SK-N-SH (cell line): ENCODE results near the gene SNX8. TPM values are rescaled to one million over a fixed set of nuclear protein-coding genes. Genes with fewer than 3 reads are reported as not detected.

ENCODE experiments used
- CTCF ChIA-PET: fragments of 300-600, 350-600 bp; formaldehyde crosslinking; extraction: SDS; loops from one replicate; lab custom pipeline; 2021; lab: Yijun Ruan, JAX
- POLR2A ChIA-PET: fragments of 350-600 bp; sonication (Branson Sonifier 250); formaldehyde crosslinking; extraction: SDS; loops from one replicate; lab custom pipeline; 2020; ENCODE audit warnings: antibody characterized with exemption, inconsistent platforms; lab: Yijun Ruan, JAX
- DNase-seq: peaks from one replicate; pipeline ENCODE4 v3.0.0; 2012
- H2AFZ ChIP-seq: fragments of 200-600 bp; sonication (generic); 2 replicates; pipeline ENCODE4 v1.8.1; 2016; ENCODE audit warnings: antibody characterized with exemption, mild to moderate bottlenecking, low read depth
- H3F3A ChIP-seq: fragments of 200-600 bp; sonication (generic); replicated peaks from 2 replicates; pipeline ENCODE3; 2016; ENCODE audit warnings: antibody characterized with exemption, mild to moderate bottlenecking; ENCODE audit not compliant: insufficient read depth
- H3K27ac ChIP-seq, 2 experiments: fragments of 200-500 bp in 1 of 2; fragments of 200-600 bp in 1 of 2; sonication (Bioruptor generic) in 1 of 2; sonication (generic), shearing (Covaris generic) in 1 of 2; 2 replicates each; pipeline versions ENCODE4 v1.5.1 to v1.6.1; 2014 to 2016; ENCODE audit warnings: low read depth in 2 of 2, inconsistent platforms in 1 of 2, low read length in 1 of 2, mild to moderate bottlenecking in 1 of 2, mixed read lengths in 1 of 2
- H3K27me3 ChIP-seq: fragments of 200-600 bp; sonication (generic), shearing (Covaris generic); 2 replicates; pipeline ENCODE4 v1.6.1; 2016; ENCODE audit warnings: mixed run types; ENCODE audit not compliant: insufficient read depth
- H3K36me3 ChIP-seq, 2 experiments: fragments of 200-500 bp in 1 of 2; fragments of 200-600 bp in 1 of 2; sonication (Bioruptor generic) in 1 of 2; sonication (generic) in 1 of 2; replicated peaks in 1 of 2; 2 replicates each; pipeline versions ENCODE3 to v1.5.1; 2014 to 2016; ENCODE audit warnings: low read length in 1 of 2, mild to moderate bottlenecking in 1 of 2; ENCODE audit not compliant: insufficient read depth in 2 of 2, control insufficient read depth in 1 of 2
- H3K4me1 ChIP-seq, 2 experiments: fragments of 200-500 bp in 1 of 2; fragments of 200-600 bp in 1 of 2; sonication (Bioruptor generic) in 1 of 2; sonication (generic), shearing (Covaris generic) in 1 of 2; 2 replicates each; pipeline versions ENCODE4 v1.5.1 to v1.6.1; 2014 to 2016; ENCODE audit warnings: low read depth in 1 of 2, low read length in 1 of 2, mixed run types in 1 of 2; ENCODE audit not compliant: insufficient read depth in 2 of 2, control insufficient read depth in 1 of 2
- H3K4me2 ChIP-seq: fragments of 200-600 bp; sonication (generic), shearing (Covaris generic); 2 replicates; pipeline ENCODE4 v1.6.1; 2017; ENCODE audit warnings: mixed run types
- H3K4me3 ChIP-seq, 2 experiments: fragments of 200-500 bp in 1 of 2; fragments of 200-600 bp in 1 of 2; sonication (Bioruptor generic) in 1 of 2; sonication (generic), shearing (Covaris generic) in 1 of 2; 2 replicates each; pipeline versions ENCODE4 v1.5.1 to v1.8.1; 2014 to 2016; ENCODE audit warnings: low read depth in 2 of 2, inconsistent platforms in 1 of 2, low read length in 1 of 2, mild to moderate bottlenecking in 1 of 2, mixed read lengths in 1 of 2, moderate library complexity in 1 of 2
- H3K79me2 ChIP-seq: fragments of 200-600 bp; sonication (generic); 2 replicates; pipeline ENCODE4 v1.8.1; 2017; ENCODE audit warnings: mild to moderate bottlenecking; ENCODE audit not compliant: insufficient read depth
- H3K9ac ChIP-seq: fragments of 200-600 bp; sonication (generic); 2 replicates; pipeline ENCODE4 v1.6.1; 2017; ENCODE audit warnings: mixed run types
- H3K9me2 ChIP-seq: fragments of 200-600 bp; sonication (generic); 2 replicates; pipeline ENCODE4 v1.6.1; 2017; ENCODE audit warnings: mixed run types
- H3K9me3 ChIP-seq: fragments of 200-600 bp; sonication (generic); 2 replicates; pipeline ENCODE4 v1.6.1; 2017; ENCODE audit warnings: mixed run types, mild to moderate bottlenecking, moderate library complexity
- H4K20me1 ChIP-seq: fragments of 200-600 bp; sonication (generic); 2 replicates; pipeline ENCODE4 v1.6.1; 2017; ENCODE audit warnings: mild to moderate bottlenecking, mixed run types; ENCODE audit not compliant: insufficient read depth
- CHD2 ChIP-seq: fragments of 150-350 bp; IDR thresholded peaks from 2 replicates; pipeline ENCODE4 v1.6.1; 2018; ENCODE audit warnings: low read length; ENCODE audit not compliant: partially characterized antibody
- EP300 ChIP-seq, 2 experiments: IDR thresholded peaks; 2 replicates each; pipeline versions ENCODE4 v1.4.0 to v1.6.1; 2012; ENCODE audit warnings: borderline replicate concordance in 1 of 2, low read depth in 1 of 2, low read length in 1 of 2
- FOSL2 ChIP-seq: IDR thresholded peaks from 2 replicates; pipeline ENCODE4 v1.4.0; 2012; ENCODE audit warnings: low read depth, mild to moderate bottlenecking, moderate library complexity, borderline replicate concordance
- FOXM1 ChIP-seq: IDR thresholded peaks from 2 replicates; pipeline ENCODE4 v1.4.0; 2012; ENCODE audit warnings: low read depth, mild to moderate bottlenecking
- GATA2 ChIP-seq: sonication (generic); formaldehyde crosslinking; IDR thresholded peaks from 2 replicates; pipeline ENCODE4 v1.5.0; 2020; ENCODE audit warnings: mild to moderate bottlenecking, missing genetic modification reagents
- JUND ChIP-seq: IDR thresholded peaks from 2 replicates; pipeline ENCODE4 v1.4.0; 2012
- MEF2A ChIP-seq: IDR thresholded peaks from 2 replicates; pipeline ENCODE4 v1.4.0; 2012; ENCODE audit warnings: low read depth, borderline replicate concordance
- MXI1 ChIP-seq: IDR thresholded peaks from 2 replicates; pipeline ENCODE4 v1.6.1; 2012; ENCODE audit warnings: mild to moderate bottlenecking, low read depth, low read length, improper control_type of control experiment
- NFIC ChIP-seq: IDR thresholded peaks from 2 replicates; pipeline ENCODE4 v1.4.0; 2012; ENCODE audit warnings: borderline replicate concordance
- NRF1 ChIP-seq: IDR thresholded peaks from 2 replicates; pipeline ENCODE4 v1.6.1; 2012; ENCODE audit warnings: low read depth, mild to moderate bottlenecking, low read length
- POLR2AphosphoS5 ChIP-seq: IDR thresholded peaks from 2 replicates; pipeline ENCODE4 v1.6.1; 2012; ENCODE audit warnings: low read depth, low read length
- RAD21 ChIP-seq: IDR thresholded peaks from 2 replicates; pipeline ENCODE4 v1.6.1; 2012; ENCODE audit warnings: mild to moderate bottlenecking, low read length
- RFX5 ChIP-seq: IDR thresholded peaks from 2 replicates; pipeline ENCODE4 v1.6.1; 2012; ENCODE audit warnings: mild to moderate bottlenecking, improper control_type of control experiment, low read length
- RXRA ChIP-seq: IDR thresholded peaks from 2 replicates; pipeline ENCODE4 v1.4.0; 2012; ENCODE audit warnings: low read depth, mild to moderate bottlenecking, borderline replicate concordance
- TAF1 ChIP-seq: IDR thresholded peaks from 2 replicates; pipeline ENCODE4 v1.6.1; 2012; ENCODE audit warnings: low read depth, mild to moderate bottlenecking, low read length, moderate library complexity, borderline replicate concordance
- TEAD4 ChIP-seq: IDR thresholded peaks from 2 replicates; pipeline ENCODE4 v1.4.0; 2012; ENCODE audit warnings: mild to moderate bottlenecking, borderline replicate concordance; ENCODE audit not compliant: insufficient read depth
- YY1 ChIP-seq: IDR thresholded peaks from 2 replicates; pipeline ENCODE4 v1.4.0; 2012; ENCODE audit warnings: low read depth, mild to moderate bottlenecking
- WGBS: methylation state at CpG from one replicate; pipeline ENCODE4 v1.1.6; 2017; ENCODE audit warnings: low lambda C conversion rate; 5-methylcytosine and 5-hydroxymethylcytosine counted together
- polyA plus RNA-seq, 3 experiments: library from polyadenylated mRNA; depleted of rRNA; stranded (reverse); fragments of >200 nt; gene quantifications; 2 replicates each; pipeline ENCODE4 v1.2.3, GENCODE V29; 2012
- TF ChIP-seq, protein P1 (sequence below): fragments of 150-350 bp; IDR thresholded peaks from 2 replicates; pipeline ENCODE4 v1.6.1; 2016; ENCODE audit warnings: mild to moderate bottlenecking, low read depth, low read length
- TF ChIP-seq, protein P2 (sequence below): fragments of 150-350 bp; IDR thresholded peaks from 2 replicates; pipeline ENCODE4 v1.6.1; 2017; ENCODE audit warnings: antibody characterized with exemption, low read length, low read depth, borderline replicate concordance
- TF ChIP-seq, protein P3 (sequence below): IDR thresholded peaks from 2 replicates; pipeline ENCODE4; 2012
- TF ChIP-seq, protein P4 (sequence below): IDR thresholded peaks from 2 replicates; pipeline ENCODE4 v1.4.0; 2012; ENCODE audit warnings: low read depth

The SNX8 gene
- polyA plus RNA-seq, 1 of the 3 experiments (the other 2 are of a cell fraction) = 20.6 TPM

DNA sequence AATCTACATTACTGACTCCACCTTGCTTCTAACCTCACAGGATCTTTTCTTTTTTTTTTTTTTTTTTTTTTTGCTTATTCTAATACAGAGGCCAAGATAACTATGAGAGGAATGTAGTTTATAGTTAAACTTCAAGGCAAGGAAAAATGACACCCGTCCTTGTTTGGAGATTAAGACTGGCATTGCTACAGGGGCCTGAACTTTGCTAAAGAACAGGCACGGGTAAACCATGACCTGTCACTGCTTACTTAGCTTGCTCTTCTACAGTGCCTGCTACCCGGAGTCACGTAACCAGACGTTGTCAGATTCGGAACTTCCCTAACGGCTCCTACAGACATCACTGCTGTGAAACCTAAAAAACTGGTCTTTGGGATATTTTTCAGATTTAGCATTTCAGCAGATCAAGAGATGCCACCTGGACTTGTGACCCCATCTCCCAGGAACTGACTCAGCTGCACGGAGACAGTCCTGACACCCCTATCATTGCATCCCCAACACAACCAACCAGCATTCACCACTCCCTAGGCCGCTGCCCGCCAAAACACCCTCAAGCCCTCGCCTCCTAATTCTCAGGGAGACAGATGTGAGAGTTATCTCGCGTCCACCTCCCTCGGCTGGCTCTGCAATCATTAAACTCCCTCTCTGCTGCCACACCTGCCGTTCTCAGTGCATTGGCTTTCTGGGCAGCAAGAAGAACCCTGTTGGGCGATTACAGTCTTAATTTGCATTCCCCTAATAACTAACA, 109.0 kb downstream of the SNX8 start:
- TF ChIP-seq MXI1 = no peak
- no peak for TF ChIP-seq FOXM1
- TF ChIP-seq NRF1 = no peak
- TF ChIP-seq TAF1 = no peak
- TF ChIP-seq, protein P1, sequence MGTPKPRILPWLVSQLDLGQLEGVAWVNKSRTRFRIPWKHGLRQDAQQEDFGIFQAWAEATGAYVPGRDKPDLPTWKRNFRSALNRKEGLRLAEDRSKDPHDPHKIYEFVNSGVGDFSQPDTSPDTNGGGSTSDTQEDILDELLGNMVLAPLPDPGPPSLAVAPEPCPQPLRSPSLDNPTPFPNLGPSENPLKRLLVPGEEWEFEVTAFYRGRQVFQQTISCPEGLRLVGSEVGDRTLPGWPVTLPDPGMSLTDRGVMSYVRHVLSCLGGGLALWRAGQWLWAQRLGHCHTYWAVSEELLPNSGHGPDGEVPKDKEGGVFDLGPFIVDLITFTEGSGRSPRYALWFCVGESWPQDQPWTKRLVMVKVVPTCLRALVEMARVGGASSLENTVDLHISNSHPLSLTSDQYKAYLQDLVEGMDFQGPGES = no peak
- no peak for TF ChIP-seq CHD2
- no peak for TF ChIP-seq YY1
- TF ChIP-seq, protein P2, sequence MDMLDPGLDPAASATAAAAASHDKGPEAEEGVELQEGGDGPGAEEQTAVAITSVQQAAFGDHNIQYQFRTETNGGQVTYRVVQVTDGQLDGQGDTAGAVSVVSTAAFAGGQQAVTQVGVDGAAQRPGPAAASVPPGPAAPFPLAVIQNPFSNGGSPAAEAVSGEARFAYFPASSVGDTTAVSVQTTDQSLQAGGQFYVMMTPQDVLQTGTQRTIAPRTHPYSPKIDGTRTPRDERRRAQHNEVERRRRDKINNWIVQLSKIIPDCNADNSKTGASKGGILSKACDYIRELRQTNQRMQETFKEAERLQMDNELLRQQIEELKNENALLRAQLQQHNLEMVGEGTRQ = no peak
- TF ChIP-seq RXRA = no peak
- no peak for TF ChIP-seq MEF2A
- no peak for TF ChIP-seq RFX5
- no peak for TF ChIP-seq GATA2 (CRISPR knock-in tag)
- no peak for TF ChIP-seq JUND
- no peak for TF ChIP-seq FOSL2
- no peak overlapping the region for H3K9ac ChIP-seq
- 0 out of 2 replicates have a peak, but pooled peaks cover 5% of the 10 kb centered on the region for H4K20me1 ChIP-seq
- no peak overlapping the region for H3K4me3 ChIP-seq
- no peaks in the 10 kb centered on the region for H3K9me2 ChIP-seq
- no peak overlapping the region for H3K4me2 ChIP-seq
- H3K4me1 ChIP-seq = peaks cover 4 to 43% of the 10 kb centered on the region in 2 experiments; a peak in 2 of 4 replicates
- H3F3A ChIP-seq = no peaks in the 10 kb centered on the region
- H2AFZ ChIP-seq = no peak overlapping the region
- no peaks in the 10 kb centered on the region for H3K9me3 ChIP-seq
- no peaks in the 10 kb centered on the region for H3K27me3 ChIP-seq
- H3K36me3 ChIP-seq = peaks cover 18 to 26% of the 10 kb centered on the region in 2 experiments
- ChIA-PET CTCF (interaction anchor here (0.7 to 3.6 kb wide), 4 partner anchors 11 to 541 kb away, joined by 3 to 24 read pairs (median 3); no protein-coding TSS in a partner anchor), POLR2A (no interaction called here)
- WGBS = 94% methylated on average over 16 of the region's 16 CpGs
- peak overlapping the region in 1 of 2 experiments; percentile 80; a peak in 2 of 4 replicates for H3K27ac ChIP-seq
- peak; percentile 11 for DNase-seq
- no peaks in the 10 kb centered on the region for H3K79me2 ChIP-seq

DNA sequence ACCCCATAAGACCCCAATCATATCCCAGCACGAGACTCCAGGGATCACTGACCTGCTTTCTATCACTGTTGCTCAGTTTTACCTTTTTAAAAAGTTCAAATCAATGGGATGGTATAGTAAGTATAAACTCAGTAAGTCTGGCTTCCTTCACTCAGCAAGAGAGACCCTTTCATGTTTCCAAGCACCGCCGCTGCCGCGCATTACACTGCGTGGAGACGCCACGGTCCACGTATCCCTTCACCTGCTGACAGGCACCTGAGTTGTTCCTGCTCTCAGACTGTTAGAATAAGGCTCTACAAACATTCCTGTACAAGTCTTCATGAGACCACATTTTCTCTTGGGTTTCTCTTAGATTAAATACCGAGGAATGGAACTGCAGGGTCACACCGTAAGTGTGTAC, 109.8 kb downstream of the SNX8 start:
- WGBS = 99% methylated on average over 11 of the region's 11 CpGs
- no peaks in the 10 kb centered on the region for H3K9me3 ChIP-seq
- H3K36me3 ChIP-seq = peaks cover 13 to 34% of the 10 kb centered on the region in 2 experiments
- H2AFZ ChIP-seq = no peak overlapping the region
- H3K79me2 ChIP-seq = no peaks in the 10 kb centered on the region
- DNase-seq = peak; percentile 5
- H4K20me1 ChIP-seq = no peaks in the 10 kb centered on the region
- ChIA-PET CTCF (interaction anchor here (0.7 to 3.8 kb wide), 8 partner anchors 8 to 625 kb away, joined by 3 to 24 read pairs (median 5); no protein-coding TSS in a partner anchor), POLR2A (interaction anchor here (1.0 kb wide), 1 partner anchor 19 kb away, joined by 3 read pairs; no protein-coding TSS in a partner anchor)
- H3K9me2 ChIP-seq = no peaks in the 10 kb centered on the region
- H3K27ac ChIP-seq = peak overlapping the region in 1 of 2 experiments; percentile 80; a peak in 2 of 4 replicates
- H3K9ac ChIP-seq = no peak overlapping the region
- peaks cover 4 to 41% of the 10 kb centered on the region in 2 experiments; a peak in 2 of 4 replicates for H3K4me1 ChIP-seq
- no peak overlapping the region for H3K4me3 ChIP-seq
- H3F3A ChIP-seq = no peaks in the 10 kb centered on the region
- H3K27me3 ChIP-seq = no peaks in the 10 kb centered on the region
- H3K4me2 ChIP-seq = no peak overlapping the region
- TF ChIP-seq EP300 (IDR thresholded peaks at IDR 0.05; ENCODE audit: borderline replicate concordance in 1 of 2, low read depth in 1 of 2, low read length in 1 of 2) = no peak
- TF ChIP-seq, protein P1 = no peak
- TF ChIP-seq, protein P3, sequence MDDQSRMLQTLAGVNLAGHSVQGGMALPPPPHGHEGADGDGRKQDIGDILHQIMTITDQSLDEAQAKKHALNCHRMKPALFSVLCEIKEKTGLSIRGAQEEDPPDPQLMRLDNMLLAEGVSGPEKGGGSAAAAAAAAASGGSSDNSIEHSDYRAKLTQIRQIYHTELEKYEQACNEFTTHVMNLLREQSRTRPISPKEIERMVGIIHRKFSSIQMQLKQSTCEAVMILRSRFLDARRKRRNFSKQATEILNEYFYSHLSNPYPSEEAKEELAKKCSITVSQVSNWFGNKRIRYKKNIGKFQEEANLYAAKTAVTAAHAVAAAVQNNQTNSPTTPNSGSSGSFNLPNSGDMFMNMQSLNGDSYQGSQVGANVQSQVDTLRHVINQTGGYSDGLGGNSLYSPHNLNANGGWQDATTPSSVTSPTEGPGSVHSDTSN = no peak
- TF ChIP-seq MEF2A = no peak
- TF ChIP-seq CHD2 = no peak
- TF ChIP-seq NFIC = no peak
- no peak for TF ChIP-seq RAD21
- TF ChIP-seq TEAD4 = no peak
- TF ChIP-seq, protein P2 = no peak
- TF ChIP-seq RXRA = no peak
- TF ChIP-seq TAF1 = no peak
- TF ChIP-seq, protein P4, sequence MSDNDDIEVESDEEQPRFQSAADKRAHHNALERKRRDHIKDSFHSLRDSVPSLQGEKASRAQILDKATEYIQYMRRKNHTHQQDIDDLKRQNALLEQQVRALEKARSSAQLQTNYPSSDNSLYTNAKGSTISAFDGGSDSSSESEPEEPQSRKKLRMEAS = no peak
- no peak for TF ChIP-seq POLR2AphosphoS5
